Stomach (tissue), 9 donors: ENCODE results near the gene VPS13D. TPM values are rescaled to one million over a fixed set of nuclear protein-coding genes. Genes with fewer than 3 reads are reported as not detected.

Experiments used
- DNase-seq, 2 donors: peaks; one replicate each; pipeline versions ENCODE4 v3.0.0 to v3.0.0-alpha.2; 2013 to 2019
- H3K27ac ChIP-seq, 5 donors: fragments of 200-600 bp in 4 of 5; sonication (generic) in 4 of 5; one replicate each; pipeline ENCODE4 v1.5.1; 2013 to 2019; ENCODE audit warnings: mild to moderate bottlenecking in 1 of 5, moderate library complexity in 1 of 5
- H3K27me3 ChIP-seq, 3 donors: fragments of 200-600 bp; sonication (generic); one replicate each; pipeline ENCODE4 v1.5.1; 2017 to 2019; ENCODE audit warnings: mixed run types in 1 of 3
- H3K36me3 ChIP-seq, 4 donors: fragments of 200-600 bp; sonication (generic); 1 replicate in 3 of 4; 2 replicates in 1 of 4; pipeline ENCODE4 v1.5.1; 2016 to 2019
- H3K4me1 ChIP-seq, 4 donors: fragments of 200-600 bp; sonication (generic); one replicate each; pipeline ENCODE4 v1.5.1; 2016 to 2019
- H3K4me3 ChIP-seq, 4 donors: fragments of 200-600 bp; sonication (generic) in 3 of 4; one replicate each; pipeline ENCODE4 v1.5.1; 2016 to 2019; ENCODE audit warnings: mild to moderate bottlenecking in 1 of 4
- H3K9me3 ChIP-seq, 4 donors: fragments of 200-600 bp; sonication (generic); one replicate each; pipeline ENCODE4 v1.5.1; 2016 to 2019
- EP300 ChIP-seq: sonication (generic); formaldehyde crosslinking; IDR thresholded peaks from one replicate; pipeline ENCODE4 v1.6.1; 2017; ENCODE audit warnings: antibody characterized with exemption
- POLR2A ChIP-seq, 4 donors: fragments of 450-650 bp; IDR thresholded peaks; one replicate each; pipeline ENCODE4 v1.6.1; 2016; ENCODE audit warnings: antibody characterized with exemption in 4 of 4, control low read depth in 2 of 4, mild to moderate bottlenecking in 1 of 4, moderate library complexity in 1 of 4
- POLR2AphosphoS5 ChIP-seq, 3 donors: sonication (generic); formaldehyde crosslinking; IDR thresholded peaks; one replicate each; pipeline ENCODE4 v1.6.1; 2016; ENCODE audit warnings: antibody characterized with exemption in 3 of 3
- WGBS, 5 donors: extraction: QIAGEN DNeasy Blood & Tissue Kit in 3 of 5; methylation state at CpG; one replicate each; pipeline versions ENCODE4 v1.1.5 to v1.1.7; 2013 to 2018; 5-methylcytosine and 5-hydroxymethylcytosine counted together
- intact Hi-C: fragments of 100-400 bp; cut with DNase I; formaldehyde crosslinking; loops from one replicate; pipeline ENCODE4 v1.15.1; 2023; ENCODE audit warnings: low total_unique reads
- polyA plus RNA-seq, 3 donors: library from polyadenylated mRNA; stranded (reverse); fragments of 200-250 nt; gene quantifications; one replicate each; pipeline ENCODE4 v1.2.3, GENCODE V29; 2013
- total RNA-seq, 5 donors: library from RNA; depleted of rRNA; stranded (reverse); fragments of >200 nt; gene quantifications; one replicate each; pipeline versions ENCODE4 v1.1.0 to v1.2.3, GENCODE V29; 2014 to 2016
- TF ChIP-seq, protein P1 (sequence below), 7 experiments: fragments of 450-650 bp in 4 of 7; fragments of 200-600 bp in 3 of 7; sonication (generic) in 3 of 7; IDR thresholded peaks; one replicate each; pipeline ENCODE4 v1.5.1; 2016 to 2019; ENCODE audit warnings: antibody characterized with exemption in 7 of 7, control low read depth in 2 of 7, mild to moderate bottlenecking in 1 of 7
- donor health status: healthy with polysubstance abuse.
- donor health status: Bipolar disorder and iron deficiency.
- donor health status: healthy.

The VPS13D gene
- total and polyA plus RNA-seq, 8 donors, result 6.7 to 106 (median 66.5) TPM

DNA sequence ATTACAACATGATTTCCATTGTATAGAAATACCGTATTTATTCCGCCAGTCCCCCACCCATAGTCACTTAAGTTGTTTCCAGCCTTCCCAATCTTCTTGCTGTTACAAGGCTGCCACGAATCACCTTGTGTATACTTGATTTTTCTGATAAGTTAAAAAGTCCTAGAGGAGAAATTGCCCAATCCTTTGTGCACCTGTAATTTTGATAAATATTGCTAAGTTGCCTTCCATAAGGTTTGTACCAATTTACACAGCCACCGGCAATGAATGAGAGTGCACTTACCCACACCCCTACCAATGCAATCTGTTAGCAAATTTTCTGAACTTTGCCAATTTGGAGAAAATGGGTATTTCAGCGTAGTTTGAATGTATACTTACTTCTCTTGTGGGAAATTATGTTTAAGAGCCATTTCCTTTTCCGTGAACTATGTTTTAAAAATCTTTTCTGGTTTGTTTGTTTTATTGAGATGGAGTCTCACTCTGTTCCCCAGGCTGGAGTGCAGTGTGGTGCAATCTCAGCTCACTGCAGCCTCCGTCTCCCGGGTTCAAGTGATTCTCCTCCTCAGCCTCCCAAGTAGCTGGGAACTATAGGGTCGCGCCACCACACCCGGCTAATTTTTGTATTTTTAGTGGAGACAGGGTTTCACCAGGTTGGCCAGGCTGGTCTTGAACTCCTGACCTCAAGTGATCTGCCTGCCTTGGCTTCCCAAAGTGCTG, 300.8 kb downstream of the VPS13D start:
- TF ChIP-seq, protein P1, sequence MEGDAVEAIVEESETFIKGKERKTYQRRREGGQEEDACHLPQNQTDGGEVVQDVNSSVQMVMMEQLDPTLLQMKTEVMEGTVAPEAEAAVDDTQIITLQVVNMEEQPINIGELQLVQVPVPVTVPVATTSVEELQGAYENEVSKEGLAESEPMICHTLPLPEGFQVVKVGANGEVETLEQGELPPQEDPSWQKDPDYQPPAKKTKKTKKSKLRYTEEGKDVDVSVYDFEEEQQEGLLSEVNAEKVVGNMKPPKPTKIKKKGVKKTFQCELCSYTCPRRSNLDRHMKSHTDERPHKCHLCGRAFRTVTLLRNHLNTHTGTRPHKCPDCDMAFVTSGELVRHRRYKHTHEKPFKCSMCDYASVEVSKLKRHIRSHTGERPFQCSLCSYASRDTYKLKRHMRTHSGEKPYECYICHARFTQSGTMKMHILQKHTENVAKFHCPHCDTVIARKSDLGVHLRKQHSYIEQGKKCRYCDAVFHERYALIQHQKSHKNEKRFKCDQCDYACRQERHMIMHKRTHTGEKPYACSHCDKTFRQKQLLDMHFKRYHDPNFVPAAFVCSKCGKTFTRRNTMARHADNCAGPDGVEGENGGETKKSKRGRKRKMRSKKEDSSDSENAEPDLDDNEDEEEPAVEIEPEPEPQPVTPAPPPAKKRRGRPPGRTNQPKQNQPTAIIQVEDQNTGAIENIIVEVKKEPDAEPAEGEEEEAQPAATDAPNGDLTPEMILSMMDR (IDR thresholded peaks at IDR 0.05), result no peak
- TF ChIP-seq EP300 (no peak), POLR2AphosphoS5 (IDR thresholded peaks at IDR 0.05) (no peak), POLR2A (IDR thresholded peaks at IDR 0.05) (no peak)
- H3K4me1 ChIP-seq, result peaks cover 29 to 52% (median 38%) of the 10 kb centered on the region in 4 donors
- intact Hi-C loops, result no loop called here
- H3K9me3 ChIP-seq, result no peaks in the 10 kb centered on the region
- H3K4me3 ChIP-seq, result no peak overlapping the region
- H3K27me3 ChIP-seq, result no peaks in the 10 kb centered on the region
- DNase-seq, result no peak
- WGBS, 5 donors, result 62 to 78% (median 67%) methylated on average over 11 of the region's 11 CpGs
- no peaks in the 10 kb centered on the region for H3K36me3 ChIP-seq
- H3K27ac ChIP-seq, result peak overlapping the region in 4 of 5 donors; percentile 24 to 88 (median 59)

DNA sequence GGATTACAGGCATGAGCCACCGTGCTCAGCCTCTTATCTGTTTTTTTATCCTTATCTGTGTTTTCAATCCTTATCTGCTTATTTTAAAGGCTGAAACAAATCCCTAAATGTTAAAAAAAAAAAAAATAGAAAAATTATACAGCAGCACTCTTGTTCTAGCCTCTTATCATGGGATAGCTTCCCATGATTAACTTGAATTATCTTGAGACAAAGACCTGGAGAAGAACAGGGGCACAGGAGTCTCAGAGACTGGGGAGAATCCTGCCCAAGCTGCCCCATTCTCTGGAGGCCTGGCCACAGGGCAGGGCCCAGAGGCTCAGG, 301.3 kb downstream of the VPS13D start:
- peak overlapping the region in 3 of 5 donors; percentile 24 to 88 (median 54) for H3K27ac ChIP-seq
- no peak for DNase-seq
- intact Hi-C loops, result no loop called here
- H3K27me3 ChIP-seq, result no peaks in the 10 kb centered on the region
- no peaks in the 10 kb centered on the region for H3K9me3 ChIP-seq
- H3K4me3 ChIP-seq, result no peak overlapping the region
- H3K4me1 ChIP-seq, result peaks cover 27 to 47% (median 34%) of the 10 kb centered on the region in 4 donors
- no peak for TF ChIP-seq POLR2A (IDR thresholded peaks at IDR 0.05)
- TF ChIP-seq EP300, result no peak
- TF ChIP-seq, protein P1 (IDR thresholded peaks at IDR 0.05), result no peak
- WGBS, 5 donors, result 23 to 67% (median 40%) methylated on average over 1 of the region's 1 CpG
- no peaks in the 10 kb centered on the region for H3K36me3 ChIP-seq

DNA sequence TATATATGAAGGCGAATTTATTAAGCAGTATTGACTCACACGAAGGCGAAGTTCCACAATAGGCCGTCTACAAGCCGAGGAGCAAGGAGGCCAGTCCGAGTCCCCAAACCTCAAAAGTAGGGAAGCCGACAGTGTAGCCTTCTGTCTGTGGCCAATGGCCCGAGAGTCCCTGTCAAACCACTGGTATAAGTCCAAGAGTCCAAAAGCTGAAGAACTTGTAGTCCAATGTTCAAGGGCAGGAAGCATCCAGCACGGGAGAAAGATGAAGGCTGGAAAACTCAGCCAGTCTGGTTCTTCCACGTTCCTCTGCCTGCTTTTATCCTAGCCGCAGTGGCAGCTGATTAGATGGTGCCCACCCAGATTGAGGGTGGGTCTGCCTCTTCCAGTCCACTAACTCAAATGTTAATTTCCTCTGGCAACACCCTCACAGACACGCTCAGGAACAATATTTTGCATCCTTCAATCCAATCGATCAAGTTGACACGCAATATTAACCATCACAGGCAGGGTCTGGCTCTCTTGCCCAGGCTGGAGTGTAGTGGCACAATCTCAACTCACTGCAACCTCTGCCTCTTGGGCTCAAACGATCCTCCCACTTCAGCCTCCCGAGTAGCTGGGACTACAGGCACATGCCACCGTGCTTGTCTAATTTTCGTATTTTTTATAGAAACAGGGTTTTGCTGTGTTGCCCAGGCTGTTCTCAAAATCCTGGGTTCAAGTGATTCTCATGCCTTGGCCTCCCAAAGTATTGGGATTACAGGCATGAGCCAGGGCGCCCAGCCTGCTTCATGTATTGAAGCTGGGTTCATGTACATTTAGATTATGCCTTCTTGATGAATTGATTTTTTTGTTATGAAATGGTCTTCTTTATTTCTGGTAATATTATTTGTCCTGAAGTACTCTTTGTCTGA, 302.8 kb downstream of the VPS13D start:
- DNase-seq, result no peak
- 90 to 94% (median 93%) methylated on average over 19 of the region's 19 CpGs for WGBS, 5 donors

DNA sequence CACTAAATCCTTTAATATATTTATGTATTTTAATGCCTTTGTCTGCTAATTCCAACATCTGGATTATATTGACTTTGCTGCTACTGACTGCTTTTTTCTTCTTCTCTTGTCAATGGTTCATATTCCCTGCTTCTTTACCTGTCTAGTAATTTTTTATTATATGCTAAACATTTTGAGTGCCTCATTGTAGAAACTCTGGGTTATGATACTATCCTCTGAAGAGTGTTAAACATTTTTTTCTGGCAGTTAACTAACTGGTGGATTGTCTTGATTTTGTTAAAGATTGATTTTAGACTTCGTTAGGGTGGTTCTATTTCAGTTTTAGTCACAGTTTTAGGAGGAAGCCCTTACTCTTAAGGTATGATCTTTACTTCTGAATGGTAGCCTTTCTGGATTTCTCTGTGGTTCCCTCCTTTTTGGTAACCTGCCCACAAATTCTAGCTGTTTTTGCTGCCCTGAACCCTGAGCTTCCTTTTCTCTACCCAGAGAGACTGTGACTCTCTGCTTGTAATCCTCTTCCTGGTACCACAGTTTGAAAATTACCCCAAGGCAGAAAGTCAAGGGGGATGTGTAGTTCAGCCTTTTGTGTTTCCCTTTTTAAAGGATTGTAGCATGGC, 306.3 kb downstream of the VPS13D start:
- WGBS, 5 donors, result 73 to 87% (median 84%) methylated on average over 1 of the region's 1 CpG
- Histone ChIP-seq H3K27me3 (no peaks in the 10 kb centered on the region), H3K36me3 (no peaks in the 10 kb centered on the region), H3K4me1 (peaks cover 15 to 24% (median 18%) of the 10 kb centered on the region in 4 donors), H3K27ac (no peak overlapping the region), H3K9me3 (no peaks in the 10 kb centered on the region), H3K4me3 (no peak overlapping the region)
- intact Hi-C loops, result no loop called here
- no peak for DNase-seq
- TF ChIP-seq EP300 (no peak), POLR2AphosphoS5 (IDR thresholded peaks at IDR 0.05) (no peak), POLR2A (IDR thresholded peaks at IDR 0.05) (no peak)
- TF ChIP-seq, protein P1 (IDR thresholded peaks at IDR 0.05), result no peak

More for the DNA sequence above, 302.8 kb downstream of the VPS13D start:
- H3K27me3 ChIP-seq, result no peaks in the 10 kb centered on the region
- intact Hi-C loops, result no loop called here
- H3K27ac ChIP-seq, result no peak overlapping the region
- H3K4me1 ChIP-seq, result peaks cover 20 to 35% (median 26%) of the 10 kb centered on the region in 4 donors
- H3K36me3 ChIP-seq, result no peaks in the 10 kb centered on the region
- H3K4me3 ChIP-seq, result no peak overlapping the region
- no peaks in the 10 kb centered on the region for H3K9me3 ChIP-seq
- TF ChIP-seq POLR2AphosphoS5 (IDR thresholded peaks at IDR 0.05), result no peak
- TF ChIP-seq, protein P1 (IDR thresholded peaks at IDR 0.05), result no peak
- no peak for TF ChIP-seq POLR2A (IDR thresholded peaks at IDR 0.05)
- no peak for TF ChIP-seq EP300
